ENCODE data around the gene POTEB2. TPM values are rescaled to one million over a fixed set of nuclear protein-coding genes. Genes with fewer than 3 reads are reported as not detected.
"Not testable (repeated sequence)": the region's sequence is repeated elsewhere in the genome, so short reads cannot be mapped to it uniquely, and the experiment has no call there.

The POTEB2 gene
- not detected for total RNA-seq
- not detected for polyA plus RNA-seq

DNA sequence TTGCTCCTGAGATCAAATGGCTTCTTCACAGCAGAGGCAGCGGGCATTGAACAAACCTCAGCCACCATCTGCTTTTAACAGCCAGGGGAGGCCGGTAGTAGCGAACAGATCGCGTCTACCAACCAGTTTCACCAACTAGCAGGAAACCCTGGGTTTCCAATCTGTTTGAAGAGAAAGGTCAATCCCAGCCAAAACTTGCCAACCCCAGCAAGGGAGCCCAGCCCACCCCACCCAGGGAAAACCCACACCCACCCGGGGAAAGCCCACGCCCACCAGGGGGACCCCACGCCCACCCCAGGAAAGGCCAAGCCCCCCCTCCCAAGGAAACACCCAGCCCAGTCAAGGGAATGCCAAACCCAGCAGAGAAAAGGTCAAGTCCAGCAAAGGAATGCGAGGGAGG lies at the start of gene POTEB2:
Gene POTEB2, minus strand, starts transcription at position 101 of the 400 bp plus-strand sequence. Its CDS starts 33 bp downstream, at position 68.
- H3K9ac ChIP-seq (ENCODE audit: low read depth in 1 of 2, low read length in 2 of 2): not testable (repeated sequence)

DNA sequence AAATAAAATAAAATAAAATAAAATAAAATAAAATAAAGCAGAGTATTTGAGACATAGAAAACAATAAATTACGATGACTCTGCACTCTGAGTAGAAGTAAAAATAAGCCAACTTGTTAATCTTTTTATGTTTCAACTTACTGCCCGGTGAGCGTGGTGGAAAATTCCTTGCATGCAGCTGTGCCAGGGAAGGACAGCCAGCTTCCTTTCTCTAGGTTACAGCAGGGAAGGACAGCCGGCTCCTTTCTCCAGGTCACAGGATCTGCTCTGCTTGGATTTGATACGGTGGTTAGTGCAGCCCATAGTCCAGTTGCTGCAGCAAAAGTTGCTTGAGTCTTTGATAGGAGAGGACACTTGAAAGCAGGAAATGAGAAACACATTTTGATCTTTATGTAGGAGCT lies 13.8 kb upstream of the POTEB2 start:
- not testable (repeated sequence) for H3K9ac ChIP-seq (ENCODE audit: low read depth in 1 of 2, low read length in 2 of 2); H3K27ac ChIP-seq (ENCODE audit: low read depth in 1 of 2, low read length in 2 of 2); H3K4me1 ChIP-seq (ENCODE audit: control insufficient read depth in 4 of 4, insufficient read depth in 4 of 4, low read length in 3 of 4); H3K27me3 ChIP-seq (ENCODE audit: control insufficient read depth in 4 of 4, insufficient read depth in 4 of 4, low read length in 3 of 4); DNase-seq (ENCODE audit: low spot score); H3K4me3 ChIP-seq (ENCODE audit: low read depth in 1 of 3, low read length in 3 of 3); H3K36me3 ChIP-seq (ENCODE audit: control insufficient read depth in 4 of 4, insufficient read depth in 3 of 4, low read depth in 1 of 4, low read length in 3 of 4); H3K9me3 ChIP-seq (ENCODE audit: control insufficient read depth in 4 of 4, low read length in 3 of 4)
- WGBS: 79% methylated on average over 4 of the region's 5 CpGs

More for the DNA sequence above, at the start of gene POTEB2:
- not testable (repeated sequence) for H3K9me3 ChIP-seq (ENCODE audit: control insufficient read depth in 4 of 4, low read length in 3 of 4); H3K27me3 ChIP-seq (ENCODE audit: control insufficient read depth in 4 of 4, insufficient read depth in 4 of 4, low read length in 3 of 4); H3K4me3 ChIP-seq (ENCODE audit: low read depth in 1 of 3, low read length in 3 of 3); H3K4me1 ChIP-seq (ENCODE audit: control insufficient read depth in 4 of 4, insufficient read depth in 4 of 4, low read length in 3 of 4); H3K27ac ChIP-seq (ENCODE audit: low read depth in 1 of 2, low read length in 2 of 2); H3K36me3 ChIP-seq (ENCODE audit: control insufficient read depth in 4 of 4, insufficient read depth in 3 of 4, low read depth in 1 of 4, low read length in 3 of 4); DNase-seq (ENCODE audit: low spot score)
- no CpG with 5 or more reads among the region's 9 CpGs for WGBS

DNA sequence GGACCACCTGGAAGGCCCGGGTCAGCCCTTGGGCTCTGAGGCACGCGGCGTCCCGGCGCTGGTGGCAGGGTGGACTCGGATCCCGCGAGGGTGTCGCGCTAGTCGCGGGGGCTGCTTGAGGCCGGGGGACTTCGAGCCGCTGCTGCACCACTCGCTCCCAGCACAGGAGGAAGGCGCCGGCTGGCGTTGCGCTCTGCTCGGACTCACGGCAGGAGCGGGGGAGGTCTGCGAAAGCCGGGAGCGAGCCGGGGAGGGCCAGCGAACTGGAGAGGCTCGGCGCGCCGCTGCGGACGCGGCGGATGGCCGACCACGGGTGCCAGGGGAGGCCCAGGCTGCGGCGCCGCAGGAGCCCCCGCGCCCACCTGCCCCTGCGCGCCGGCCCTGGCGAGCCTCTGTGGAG lies 12.3 kb upstream of the POTEB2 start:
- not testable (repeated sequence) for H3K9ac ChIP-seq (ENCODE audit: low read depth in 1 of 2, low read length in 2 of 2); H3K9me3 ChIP-seq (ENCODE audit: control insufficient read depth in 4 of 4, low read length in 3 of 4); H3K4me1 ChIP-seq (ENCODE audit: control insufficient read depth in 4 of 4, insufficient read depth in 4 of 4, low read length in 3 of 4); H3K4me3 ChIP-seq (ENCODE audit: low read depth in 1 of 3, low read length in 3 of 3); H3K27ac ChIP-seq (ENCODE audit: low read depth in 1 of 2, low read length in 2 of 2); DNase-seq (ENCODE audit: low spot score); H3K27me3 ChIP-seq (ENCODE audit: control insufficient read depth in 4 of 4, insufficient read depth in 4 of 4, low read length in 3 of 4); H3K36me3 ChIP-seq (ENCODE audit: control insufficient read depth in 4 of 4, insufficient read depth in 3 of 4, low read depth in 1 of 4, low read length in 3 of 4)
- 37% methylated on average over 21 of the region's 48 CpGs for WGBS

GRCh38 chr15:20877819-20878218 lies 11.7 kb upstream of the POTEB2 start:
- DNase-seq (ENCODE audit: low spot score); H3K27ac ChIP-seq (ENCODE audit: low read depth in 1 of 2, low read length in 2 of 2); H3K9ac ChIP-seq (ENCODE audit: low read depth in 1 of 2, low read length in 2 of 2); H3K4me3 ChIP-seq (ENCODE audit: low read depth in 1 of 3, low read length in 3 of 3); H3K4me1 ChIP-seq (ENCODE audit: control insufficient read depth in 4 of 4, insufficient read depth in 4 of 4, low read length in 3 of 4); H3K27me3 ChIP-seq (ENCODE audit: control insufficient read depth in 4 of 4, insufficient read depth in 4 of 4, low read length in 3 of 4); H3K36me3 ChIP-seq (ENCODE audit: control insufficient read depth in 4 of 4, insufficient read depth in 3 of 4, low read depth in 1 of 4, low read length in 3 of 4); H3K9me3 ChIP-seq (ENCODE audit: control insufficient read depth in 4 of 4, low read length in 3 of 4): not testable (repeated sequence)
- no CpG with 5 or more reads among the region's 37 CpGs for WGBS

Small RNA genes within 50 kb of the gene (small RNA-seq; reads per million reads assigned to genes)
- gene AC012414.2 (not detected), gene MIR3118-2 (not detected), gene RNU6-749P (not detected), gene ZNF519P2 (not detected)
